NB4 (cell line): ENCODE results near the gene CWC27.

ENCODE experiments used
- CTCF ChIP-seq: IDR thresholded peaks from one replicate; pipeline ENCODE4 v1.5.1; 2012; ENCODE audit warnings: low read depth, low read length
- POLR2A ChIP-seq: IDR thresholded peaks from 2 replicates; pipeline ENCODE4 v1.6.1; 2011; ENCODE audit warnings: mild to moderate bottlenecking; ENCODE audit not compliant: insufficient read length; ENCODE audit errors: extremely low read depth

- no peak for TF ChIP-seq CTCF
- TF ChIP-seq POLR2A, result no peak
These were observed 243.7 kb downstream of the CWC27 start for GRCh38 chr5:65012301-65012892.
